Erythroblast (primary cell): Measurements from ENCODE around the gene IGSF3.

Source experiments
- GATA1 ChIP-seq: IDR thresholded peaks from 2 replicates; pipeline ENCODE4 v1.6.1; 2011; ENCODE audit warnings: low read depth, mild to moderate bottlenecking, control low read depth, low read length, moderate library complexity
- POLR2A ChIP-seq: IDR thresholded peaks from 2 replicates; pipeline ENCODE4 v1.6.1; 2011; ENCODE audit warnings: mild to moderate bottlenecking, low read length

DNA sequence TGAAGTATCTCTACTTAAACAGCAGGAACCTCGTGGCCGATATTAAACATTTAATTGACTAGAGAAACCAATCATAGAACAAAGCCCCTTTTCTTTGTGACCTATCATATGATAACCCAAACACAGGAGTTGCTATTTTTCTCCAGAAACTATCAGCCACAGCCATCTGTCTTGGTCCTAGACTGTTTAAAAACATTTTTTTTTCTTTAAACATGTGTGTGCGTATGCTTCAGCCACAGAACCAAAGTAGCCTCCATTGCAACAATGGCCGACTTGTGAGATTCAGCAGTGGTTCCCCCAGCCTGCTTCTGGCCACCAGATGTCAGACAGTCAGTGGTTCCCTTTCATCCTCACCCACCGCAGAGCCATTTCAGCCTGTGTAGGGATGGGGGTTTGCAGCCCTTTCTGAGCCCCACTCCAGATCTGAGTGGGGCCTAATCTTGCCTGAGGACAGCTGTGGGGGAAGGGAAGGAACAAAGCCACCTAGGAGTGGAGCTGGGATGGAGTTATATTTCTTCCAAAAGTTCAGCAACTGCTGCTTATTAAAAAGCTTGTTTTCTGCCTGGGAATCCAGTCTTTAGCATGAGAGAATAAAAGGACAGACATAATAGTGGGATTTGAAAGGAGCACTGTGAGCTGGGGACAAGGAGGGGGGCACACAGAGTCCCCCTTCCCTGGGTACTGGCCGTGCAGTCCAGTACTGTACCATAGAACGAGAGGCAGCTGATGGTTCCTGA is 11.7 kb upstream of the IGSF3 start:
- TF ChIP-seq POLR2A (no peak), GATA1 (no peak)
